HepG2 (cell line): ENCODE results near the gene DLEC1. TPM values are rescaled to one million over a fixed set of nuclear protein-coding genes. Genes with fewer than 3 reads are reported as not detected.
A peak's percentile ranks its signal among the peaks of the same experiment; 100 is the strongest.
"Not testable (repeated sequence)": the region's sequence is repeated elsewhere in the genome, so short reads cannot be mapped to it uniquely, and the experiment has no call there.

Source experiments
- ATAC-seq: fragments of 200-7000 bp; cut with Tn5 transposase; 3 replicates; pipeline ENCODE4 v1.9.1; 2020; ENCODE audit warnings: mild to moderate bottlenecking, moderate library complexity
- BruUV-seq: library from RNA; stranded (reverse); fragments of 400-500 nt; replicated peaks from 2 replicates; lab custom pipeline; 2021; lab: Mats Ljungman, UMichigan
- CTCF ChIA-PET: fragments of 300-600 bp; formaldehyde crosslinking; extraction: SDS; loops from one replicate; lab custom pipeline; 2021; ENCODE audit warnings: low total read pairs, inconsistent platforms, low intra/inter-chr PET ratio; lab: Yijun Ruan, JAX
- POLR2A ChIA-PET: fragments of 350-600 bp; sonication (Branson Sonifier 250); formaldehyde crosslinking; loops from one replicate; lab custom pipeline; 2020; ENCODE audit warnings: antibody characterized with exemption, inconsistent platforms; lab: Yijun Ruan, JAX
- DNase-seq: peaks from one replicate; pipeline ENCODE4 v3.0.0-alpha.2; 2015; ENCODE audit warnings: low spot score
- FAIRE-seq: peaks from 3 replicates; lab custom pipeline; 2011; peaks lifted over from hg19 to GRCh38; lab: Jason Lieb, UNC
- H2AFZ ChIP-seq: one replicate; pipeline ENCODE4 v1.6.1; 2011; ENCODE audit warnings: low read length, inconsistent platforms
- H3K27ac ChIP-seq: fragments of 300-600 bp; 3 replicates; pipeline ENCODE4 v1.8.0; 2011; ENCODE audit warnings: mixed run types, mild to moderate bottlenecking, mixed read lengths, low read length, inconsistent platforms; ENCODE audit not compliant: insufficient read depth; ENCODE audit errors: extremely low read length
- H3K27me3 ChIP-seq, 2 experiments: fragments of 200-600 bp in 1 of 2; 2 replicates in 1 of 2; 3 replicates in 1 of 2; pipeline versions ENCODE4 v1.6.0 to v1.8.0; 2011; ENCODE audit warnings: low read length in 2 of 2, mild to moderate bottlenecking in 2 of 2, moderate library complexity in 2 of 2, inconsistent platforms in 1 of 2; ENCODE audit not compliant: insufficient read depth in 2 of 2, control insufficient read depth in 1 of 2
- H3K36me3 ChIP-seq, 2 experiments: fragments of 200-600 bp in 1 of 2; replicated peaks in 1 of 2; 2 replicates in 1 of 2; 3 replicates in 1 of 2; pipeline versions ENCODE4 v1.5.1 to v1.8.0; 2011; ENCODE audit warnings: low read length in 2 of 2, inconsistent platforms in 1 of 2; ENCODE audit not compliant: insufficient read depth in 2 of 2, control insufficient read depth in 1 of 2
- H3K4me1 ChIP-seq: 2 replicates; pipeline ENCODE4 v1.5.1; 2012; ENCODE audit warnings: low read length, inconsistent platforms; ENCODE audit not compliant: insufficient read depth
- H3K4me2 ChIP-seq: 2 replicates; pipeline ENCODE4 v1.6.0; 2011; ENCODE audit warnings: low read depth, low read length, inconsistent platforms
- H3K4me3 ChIP-seq, 3 experiments: fragments of 200-600 bp in 1 of 3; sonication (generic), shearing (Covaris generic) in 1 of 3; replicated peaks in 1 of 3; 2 replicates each; pipeline ENCODE4 v1.5.1; 2011 to 2016; ENCODE audit warnings: low read length in 3 of 3, inconsistent platforms in 2 of 3, low read depth in 2 of 3, mild to moderate bottlenecking in 2 of 3, control low read depth in 1 of 3, mixed read lengths in 1 of 3; ENCODE audit not compliant: insufficient read depth in 1 of 3
- H3K79me2 ChIP-seq: one replicate; pipeline ENCODE4 v1.6.1; 2011; ENCODE audit warnings: low read length, inconsistent platforms; ENCODE audit not compliant: insufficient read depth
- H3K9ac ChIP-seq: 2 replicates; pipeline ENCODE4 v1.6.0; 2011; ENCODE audit warnings: mild to moderate bottlenecking, low read depth, low read length, inconsistent platforms; ENCODE audit not compliant: insufficient read depth
- H3K9me3 ChIP-seq: 2 replicates; pipeline ENCODE4 v1.5.1; 2012; ENCODE audit warnings: mild to moderate bottlenecking, low read length
- H4K20me1 ChIP-seq: 2 replicates; pipeline ENCODE4 v1.6.0; 2011; ENCODE audit warnings: inconsistent platforms, mild to moderate bottlenecking, low read length, moderate library complexity; ENCODE audit not compliant: insufficient read depth
- GATAD2A ChIP-seq: IDR thresholded peaks from 2 replicates; pipeline ENCODE4 v1.6.1; 2016
- NFE2L2 ChIP-seq: fragments of 150-350 bp; IDR thresholded peaks from 2 replicates; pipeline ENCODE4 v1.6.1; 2014; ENCODE audit warnings: low read length
- ZBTB38 ChIP-seq: sonication (generic); formaldehyde crosslinking; IDR thresholded peaks from 2 replicates; pipeline ENCODE4 v1.5.1; 2020; ENCODE audit warnings: mild to moderate bottlenecking, missing genetic modification reagents
- ZNF160 ChIP-seq: sonication (generic); formaldehyde crosslinking; IDR thresholded peaks from 2 replicates; pipeline ENCODE4 v1.8.0; 2022; ENCODE audit warnings: mild to moderate bottlenecking, inconsistent platforms, missing genetic modification reagents
- ZNF224 ChIP-seq: sonication (generic); formaldehyde crosslinking; IDR thresholded peaks from 2 replicates; pipeline ENCODE4 v1.5.0; 2020; ENCODE audit warnings: mild to moderate bottlenecking, missing genetic modification reagents
- ZNF530 ChIP-seq: sonication (generic); formaldehyde crosslinking; IDR thresholded peaks from 2 replicates; pipeline ENCODE4 v1.5.0; 2020; ENCODE audit warnings: low read depth, mild to moderate bottlenecking, missing genetic modification reagents
- WGBS: methylation state at CpG from one replicate; pipeline ENCODE4 v1.1.6; 2017; ENCODE audit warnings: low lambda C conversion rate; 5-methylcytosine and 5-hydroxymethylcytosine counted together
- in situ Hi-C: cut with HindIII; loops from 2 replicates; pipeline ENCODE4 v1.10.0; 2017; ENCODE audit warnings: low pct_unique_long_range_greater_than_20kb; ENCODE audit not compliant: extremely low pct_ligation_motif_present
- intact Hi-C: fragments of 100-400 bp; cut with micrococcal nuclease; formaldehyde crosslinking; loops from one replicate; pipeline ENCODE4 v1.10.0; 2022; ENCODE audit not compliant: unreplicated experiment
- polyA plus RNA-seq, 8 experiments: library from polyadenylated mRNA; depleted of rRNA in 3 of 8; stranded (reverse) in 7 of 8; unstranded in 1 of 8; fragments of >200 nt; fragmentation: Illumina TruSeq in 4 of 8; extraction: Trizol in 4 of 8; gene quantifications; 2 replicates each; pipeline versions ENCODE4 v1.2.1 to v1.2.3, GENCODE V29; 2011 to 2016; ENCODE audit warnings: low read depth in 4 of 8, missing spikeins in 1 of 8, mixed read lengths in 1 of 8; ENCODE audit not compliant: insufficient read depth in 1 of 8
- total RNA-seq, 5 experiments: library from RNA; depleted of rRNA; stranded (reverse); fragments of >200 nt; fragmentation: Illumina TruSeq; extraction: Trizol; gene quantifications; 2 replicates each; pipeline ENCODE4 v1.2.3, GENCODE V29; 2016; ENCODE audit warnings: low read depth in 1 of 5
- TF ChIP-seq, protein P1 (sequence below): fragments of 450-650 bp; IDR thresholded peaks from 2 replicates; pipeline ENCODE4 v1.6.1; 2017
- TF ChIP-seq, protein P2 (sequence below): sonication (generic); formaldehyde crosslinking; IDR thresholded peaks from 2 replicates; pipeline ENCODE4 v1.4.0; 2020; ENCODE audit warnings: missing genetic modification reagents
- TF ChIP-seq, protein P3 (sequence below): sonication (generic); formaldehyde crosslinking; IDR thresholded peaks from 2 replicates; pipeline ENCODE4 v1.8.0; 2022; ENCODE audit warnings: missing genetic modification reagents, mild to moderate bottlenecking, inconsistent platforms, borderline replicate concordance

The DLEC1 gene
- total and polyA plus RNA-seq, 2 of the 13 experiments (the other 11 are each of a cell fraction or from before 2014, with no cell fraction given) = 0.09 TPM; not detected in 1

DNA sequence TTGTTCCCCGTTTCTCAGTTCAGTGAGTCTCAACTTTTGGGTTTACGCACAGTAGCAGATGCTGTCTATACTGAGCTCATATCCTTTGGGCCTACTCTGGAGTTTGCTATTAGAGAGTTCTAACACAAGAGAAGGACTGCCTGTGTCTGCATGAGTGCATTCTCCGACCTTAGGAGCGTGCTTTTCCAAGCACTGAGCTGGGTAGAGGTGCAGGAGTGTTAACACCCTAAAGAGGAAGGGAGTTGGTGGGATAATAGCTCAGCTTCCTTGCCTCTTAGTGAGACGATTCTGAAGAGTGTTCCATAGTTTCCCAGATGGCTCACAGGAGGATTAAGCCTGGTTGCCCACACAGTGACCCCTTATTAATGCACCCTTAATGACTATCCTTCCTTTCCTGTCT is 119.5 kb downstream of the DLEC1 start (continued):
- TF ChIP-seq, protein P1, sequence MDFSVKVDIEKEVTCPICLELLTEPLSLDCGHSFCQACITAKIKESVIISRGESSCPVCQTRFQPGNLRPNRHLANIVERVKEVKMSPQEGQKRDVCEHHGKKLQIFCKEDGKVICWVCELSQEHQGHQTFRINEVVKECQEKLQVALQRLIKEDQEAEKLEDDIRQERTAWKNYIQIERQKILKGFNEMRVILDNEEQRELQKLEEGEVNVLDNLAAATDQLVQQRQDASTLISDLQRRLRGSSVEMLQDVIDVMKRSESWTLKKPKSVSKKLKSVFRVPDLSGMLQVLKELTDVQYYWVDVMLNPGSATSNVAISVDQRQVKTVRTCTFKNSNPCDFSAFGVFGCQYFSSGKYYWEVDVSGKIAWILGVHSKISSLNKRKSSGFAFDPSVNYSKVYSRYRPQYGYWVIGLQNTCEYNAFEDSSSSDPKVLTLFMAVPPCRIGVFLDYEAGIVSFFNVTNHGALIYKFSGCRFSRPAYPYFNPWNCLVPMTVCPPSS = no peak

DNA sequence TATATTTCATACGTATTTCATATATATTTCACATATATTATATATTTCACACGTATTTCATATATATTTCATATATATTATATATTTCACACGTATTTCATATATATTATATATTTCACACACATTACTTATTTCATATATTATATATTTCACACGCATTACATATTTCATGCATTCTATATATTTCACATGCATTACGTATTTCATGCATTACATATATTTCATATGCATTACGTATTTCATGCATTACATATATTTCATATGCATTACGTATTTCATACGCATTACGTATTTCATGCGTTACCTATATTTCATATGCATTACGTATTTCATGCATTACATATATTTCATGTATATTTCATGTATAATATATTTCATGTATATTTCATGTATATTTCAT is 121.7 kb downstream of the DLEC1 start:
- H3K9ac ChIP-seq, in situ Hi-C loops, intact Hi-C loops, H3K4me2 ChIP-seq, H3K4me3 ChIP-seq, ATAC-seq, H3K27ac ChIP-seq, H4K20me1 ChIP-seq, FAIRE-seq, BruUV-seq, H3K79me2 ChIP-seq, H3K9me3 ChIP-seq, H3K36me3 ChIP-seq, H3K27me3 ChIP-seq, POLR2A ChIA-PET, CTCF ChIA-PET, H2AFZ ChIP-seq, DNase-seq: not testable (repeated sequence)
- WGBS = 89% methylated on average over 11 of the region's 11 CpGs
- H3K4me1 ChIP-seq = peaks cover 18% of the 10 kb centered on the region

DNA sequence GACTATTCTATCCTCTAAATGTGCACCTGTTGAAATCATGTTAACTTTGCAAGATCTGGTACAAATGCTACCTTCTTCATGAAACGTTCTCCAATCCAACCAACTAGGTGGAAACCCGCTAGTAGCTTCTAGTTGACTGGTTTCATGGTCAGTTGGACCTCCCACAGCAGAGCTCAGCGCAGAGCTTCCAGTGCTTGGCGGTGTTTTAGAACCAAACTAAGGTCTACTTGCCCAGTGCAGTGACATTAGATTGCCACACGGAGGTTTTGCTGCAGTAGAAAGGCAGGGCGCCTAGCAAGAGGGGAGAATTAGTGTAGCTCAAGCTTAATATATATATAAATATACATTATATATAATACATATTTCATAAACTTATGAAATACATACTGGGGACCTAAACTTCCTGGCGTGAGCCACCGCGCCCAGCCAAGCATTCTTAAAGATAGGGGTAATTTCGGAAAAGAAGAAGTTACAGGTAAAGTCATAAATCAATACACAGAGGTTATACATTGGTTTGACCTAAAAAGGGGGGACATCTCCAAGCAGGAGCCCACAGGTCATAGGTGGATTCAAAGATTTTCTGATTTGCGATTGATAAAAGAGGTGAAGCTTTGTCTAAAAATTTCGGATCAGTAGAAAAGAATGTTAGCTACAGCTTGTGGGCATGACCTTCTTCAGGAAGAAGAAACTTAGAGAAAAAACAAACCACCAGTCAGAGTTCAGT is 124.3 kb downstream of the DLEC1 start:
- H3K4me2 ChIP-seq = peak overlapping the region; percentile 86
- no TSS peak for BruUV-seq
- no peaks in the 10 kb centered on the region for H3K9me3 ChIP-seq
- peaks cover 13% of the 10 kb centered on the region for H4K20me1 ChIP-seq
- H3K9ac ChIP-seq = no peak overlapping the region
- H3K79me2 ChIP-seq = peaks cover 25% of the 10 kb centered on the region
- ATAC-seq (peak; percentile 12), DNase-seq (peak; percentile 41), FAIRE-seq (peak; percentile 36)
- H3K27ac ChIP-seq = peak overlapping the region; percentile 96
- intact Hi-C loops = no loop called here
- in situ Hi-C loops = no loop called here
- H3K36me3 ChIP-seq = no peaks in the 10 kb centered on the region
- ChIA-PET POLR2A (interaction anchor here (0.5 to 5.1 kb wide), 5 partner anchors 24 to 60 kb away, joined by 4 to 179 read pairs (median 5); partner anchors contain the start of genes ACAA1 and MYD88), CTCF (no interaction called here)
- WGBS = 75% methylated on average over 12 of the region's 12 CpGs
- H2AFZ ChIP-seq = peak overlapping the region; percentile 92
- no peaks in the 10 kb centered on the region; a peak in 1 of 5 replicates for H3K27me3 ChIP-seq
- H3K4me1 ChIP-seq = peaks cover 36% of the 10 kb centered on the region
- no peak overlapping the region for H3K4me3 ChIP-seq
- TF ChIP-seq GATAD2A (CRISPR knock-in tag) (0 out of 2 replicates have a peak, but pooled peaks have one; percentile 17), ZNF530 (CRISPR knock-in tag) (no peak), ZNF224 (CRISPR knock-in tag) (no peak), ZBTB38 (CRISPR knock-in tag) (peak; percentile 54; the same call in 1 of the 2 replicates), NFE2L2 (no peak), ZNF160 (CRISPR knock-in tag) (no peak)
- TF ChIP-seq, protein P2, sequence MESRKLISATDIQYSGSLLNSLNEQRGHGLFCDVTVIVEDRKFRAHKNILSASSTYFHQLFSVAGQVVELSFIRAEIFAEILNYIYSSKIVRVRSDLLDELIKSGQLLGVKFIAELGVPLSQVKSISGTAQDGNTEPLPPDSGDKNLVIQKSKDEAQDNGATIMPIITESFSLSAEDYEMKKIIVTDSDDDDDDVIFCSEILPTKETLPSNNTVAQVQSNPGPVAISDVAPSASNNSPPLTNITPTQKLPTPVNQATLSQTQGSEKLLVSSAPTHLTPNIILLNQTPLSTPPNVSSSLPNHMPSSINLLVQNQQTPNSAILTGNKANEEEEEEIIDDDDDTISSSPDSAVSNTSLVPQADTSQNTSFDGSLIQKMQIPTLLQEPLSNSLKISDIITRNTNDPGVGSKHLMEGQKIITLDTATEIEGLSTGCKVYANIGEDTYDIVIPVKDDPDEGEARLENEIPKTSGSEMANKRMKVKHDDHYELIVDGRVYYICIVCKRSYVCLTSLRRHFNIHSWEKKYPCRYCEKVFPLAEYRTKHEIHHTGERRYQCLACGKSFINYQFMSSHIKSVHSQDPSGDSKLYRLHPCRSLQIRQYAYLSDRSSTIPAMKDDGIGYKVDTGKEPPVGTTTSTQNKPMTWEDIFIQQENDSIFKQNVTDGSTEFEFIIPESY (CRISPR knock-in tag) = peak; percentile 95
- TF ChIP-seq, protein P3, sequence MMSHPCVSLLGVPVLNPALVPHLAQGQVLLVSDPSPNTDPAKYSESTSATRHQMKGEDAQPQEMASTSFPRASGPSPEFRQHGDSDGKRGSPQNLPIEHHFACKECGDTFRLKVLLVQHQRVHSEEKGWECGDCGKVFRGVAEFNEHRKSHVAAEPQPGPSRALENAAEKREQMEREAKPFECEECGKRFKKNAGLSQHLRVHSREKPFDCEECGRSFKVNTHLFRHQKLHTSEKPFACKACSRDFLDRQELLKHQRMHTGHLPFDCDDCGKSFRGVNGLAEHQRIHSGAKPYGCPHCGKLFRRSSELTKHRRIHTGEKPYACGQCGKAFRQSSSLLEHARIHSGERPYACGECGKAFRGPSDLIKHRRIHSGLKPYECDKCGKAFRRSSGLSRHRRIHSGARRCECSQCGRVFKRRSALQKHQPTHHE (CRISPR knock-in tag) = no peak
